ENCODE measurements around the gene TRPV3. TPM values are rescaled to one million over a fixed set of nuclear protein-coding genes. Genes with fewer than 3 reads are reported as not detected.

TRPV3 gene
- total and polyA plus RNA-seq, 8 donors: 0.55 to 4.2 (median 1.9) TPM

DNA sequence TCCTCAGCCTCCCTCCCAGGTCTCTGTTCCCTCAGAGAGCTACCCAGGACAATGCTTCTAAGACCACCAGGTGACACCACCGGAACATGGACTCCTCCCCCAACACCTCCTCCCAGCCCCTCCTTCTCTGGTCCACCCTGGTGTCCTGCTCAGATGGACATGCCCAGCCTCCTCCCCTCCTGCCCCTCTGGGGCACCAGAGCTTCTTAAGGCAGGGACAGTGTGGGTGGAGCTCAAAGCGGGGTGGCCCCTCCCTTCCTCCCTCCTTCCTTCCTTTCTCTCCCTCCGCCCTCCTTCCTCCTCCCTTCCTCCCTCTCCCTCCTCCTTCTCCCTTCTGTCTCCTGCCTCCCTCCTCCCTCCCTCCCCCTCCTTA lies 22.7 kb downstream of the TRPV3 start:
- no peak for DNase-seq
- intact Hi-C loops (cut with DNase I): no loop called here
- H3K4me1 ChIP-seq: no peaks in the 10 kb centered on the region
- H3K9me3 ChIP-seq: no peaks in the 10 kb centered on the region
- H3K4me3 ChIP-seq: no peak overlapping the region
- no peaks in the 10 kb centered on the region for H3K36me3 ChIP-seq
- peak; percentile 52 for ATAC-seq
- TF ChIP-seq, protein P1, sequence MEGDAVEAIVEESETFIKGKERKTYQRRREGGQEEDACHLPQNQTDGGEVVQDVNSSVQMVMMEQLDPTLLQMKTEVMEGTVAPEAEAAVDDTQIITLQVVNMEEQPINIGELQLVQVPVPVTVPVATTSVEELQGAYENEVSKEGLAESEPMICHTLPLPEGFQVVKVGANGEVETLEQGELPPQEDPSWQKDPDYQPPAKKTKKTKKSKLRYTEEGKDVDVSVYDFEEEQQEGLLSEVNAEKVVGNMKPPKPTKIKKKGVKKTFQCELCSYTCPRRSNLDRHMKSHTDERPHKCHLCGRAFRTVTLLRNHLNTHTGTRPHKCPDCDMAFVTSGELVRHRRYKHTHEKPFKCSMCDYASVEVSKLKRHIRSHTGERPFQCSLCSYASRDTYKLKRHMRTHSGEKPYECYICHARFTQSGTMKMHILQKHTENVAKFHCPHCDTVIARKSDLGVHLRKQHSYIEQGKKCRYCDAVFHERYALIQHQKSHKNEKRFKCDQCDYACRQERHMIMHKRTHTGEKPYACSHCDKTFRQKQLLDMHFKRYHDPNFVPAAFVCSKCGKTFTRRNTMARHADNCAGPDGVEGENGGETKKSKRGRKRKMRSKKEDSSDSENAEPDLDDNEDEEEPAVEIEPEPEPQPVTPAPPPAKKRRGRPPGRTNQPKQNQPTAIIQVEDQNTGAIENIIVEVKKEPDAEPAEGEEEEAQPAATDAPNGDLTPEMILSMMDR (IDR thresholded peaks at IDR 0.05): no peak
- H3K27me3 ChIP-seq: peaks cover 0 to 43% of the 10 kb centered on the region in 2 donors
- H3K27ac ChIP-seq: no peak overlapping the region

DNA sequence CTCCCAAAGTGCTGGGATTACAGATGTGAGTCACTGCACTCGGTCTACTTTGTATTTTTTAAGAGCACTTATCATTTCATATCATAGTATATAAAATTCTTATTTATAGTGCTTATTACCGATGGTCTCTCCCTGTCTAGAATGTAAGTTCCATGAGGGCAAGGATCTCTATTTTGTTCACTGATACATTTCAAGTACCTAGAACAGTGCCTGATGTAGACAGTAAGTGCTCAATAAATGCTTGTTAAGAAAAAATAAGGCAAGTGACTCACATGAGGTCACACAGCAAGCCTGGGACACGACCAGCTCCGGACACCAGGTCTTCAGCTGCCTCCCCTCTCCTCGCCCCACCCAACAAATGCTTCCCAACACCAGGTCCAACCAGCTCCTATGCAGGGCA lies 23.9 kb downstream of the TRPV3 start:
- TF ChIP-seq, protein P1 (IDR thresholded peaks at IDR 0.05): no peak
- no peak for DNase-seq
- intact Hi-C loops (cut with DNase I): no loop called here
- H3K27me3 ChIP-seq: peaks cover 0 to 54% of the 10 kb centered on the region in 2 donors
- H3K4me1 ChIP-seq: no peaks in the 10 kb centered on the region
- no peak for ATAC-seq
- no peak overlapping the region for H3K27ac ChIP-seq
- no peaks in the 10 kb centered on the region for H3K9me3 ChIP-seq
- H3K4me3 ChIP-seq: no peak overlapping the region
- no peaks in the 10 kb centered on the region for H3K36me3 ChIP-seq

GRCh38 chr17:3532859-3533142 lies 24.8 kb downstream of the TRPV3 start:
- Histone ChIP-seq H3K4me3 (no peak overlapping the region), H3K27ac (no peak overlapping the region), H3K36me3 (no peaks in the 10 kb centered on the region), H3K9me3 (no peaks in the 10 kb centered on the region), H3K27me3 (peaks cover 0 to 60% of the 10 kb centered on the region in 2 donors), H3K4me1 (no peaks in the 10 kb centered on the region)
- intact Hi-C loops (cut with DNase I): no loop called here
- DNase-seq: no peak
- ATAC-seq: no peak
- TF ChIP-seq, protein P1 (IDR thresholded peaks at IDR 0.05): no peak

- no peak overlapping the region for H3K27ac ChIP-seq
- intact Hi-C loops (cut with DNase I): no loop called here
- H3K27me3 ChIP-seq: peaks cover 0 to 60% of the 10 kb centered on the region in 2 donors
- H3K4me3 ChIP-seq: no peak overlapping the region
- DNase-seq: peak in 1 of 4 donors; percentile 25
- TF ChIP-seq, protein P1 (IDR thresholded peaks at IDR 0.05): no peak
- no peaks in the 10 kb centered on the region for H3K4me1 ChIP-seq
- ATAC-seq: no peak
- no peaks in the 10 kb centered on the region for H3K9me3 ChIP-seq
- H3K36me3 ChIP-seq: no peaks in the 10 kb centered on the region
Measured at GRCh38 chr17:3532106-3532858, 25.3 kb downstream of the TRPV3 start.

DNA sequence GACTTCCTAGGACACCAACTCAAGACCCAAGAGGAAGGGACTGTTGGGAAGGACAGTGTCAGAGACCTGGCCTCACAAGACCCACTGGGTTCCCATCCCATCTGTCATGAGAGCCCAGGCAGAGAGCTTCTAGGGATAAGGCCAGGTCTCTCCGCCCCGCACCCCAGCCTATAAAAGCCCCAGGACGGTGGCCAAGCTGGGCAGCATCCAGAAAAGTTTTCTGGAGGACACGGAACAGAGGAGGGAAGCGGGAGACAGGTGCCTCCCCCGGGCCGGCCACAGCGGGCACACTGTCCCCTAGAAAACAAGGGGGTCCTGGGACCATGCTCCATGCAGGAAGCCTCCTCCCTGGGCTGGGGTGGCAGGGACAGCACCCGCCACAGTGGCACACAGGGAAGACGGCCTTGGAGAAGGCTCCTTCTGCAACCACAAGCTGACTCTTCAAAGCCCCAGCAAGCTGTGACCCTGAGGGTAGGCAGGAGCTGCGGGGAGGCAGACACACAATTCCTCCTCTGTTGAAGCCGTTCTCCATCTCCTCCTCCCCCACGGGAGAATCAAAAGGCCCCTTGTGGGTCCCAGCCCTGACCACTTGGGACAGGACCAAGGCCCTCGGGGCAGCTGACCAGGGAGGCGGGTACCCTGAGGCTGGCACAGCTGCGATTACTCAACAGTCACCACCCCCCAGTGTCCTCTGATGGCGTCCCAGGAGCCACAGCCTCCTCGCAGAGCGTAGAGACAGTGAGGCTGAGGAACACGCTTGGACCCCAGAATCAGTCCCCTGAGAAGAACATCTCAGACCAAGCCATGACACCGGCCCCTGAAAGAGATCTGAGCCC lies 26.1 kb downstream of the TRPV3 start:
- no peaks in the 10 kb centered on the region for H3K9me3 ChIP-seq
- H3K4me1 ChIP-seq: no peaks in the 10 kb centered on the region
- H3K27ac ChIP-seq: no peak overlapping the region
- H3K36me3 ChIP-seq: no peaks in the 10 kb centered on the region
- ATAC-seq: no peak
- peaks cover 0 to 57% of the 10 kb centered on the region in 2 donors for H3K27me3 ChIP-seq
- intact Hi-C loops (cut with DNase I): no loop called here
- TF ChIP-seq, protein P1 (IDR thresholded peaks at IDR 0.05): no peak
- peak in 1 of 4 donors; percentile 27 for DNase-seq
- no peak overlapping the region for H3K4me3 ChIP-seq

Data from left lung (tissue), 10 donors.